ENCODE results near the gene NFIB.

GRCh38 chr9:14261616-14262015, 52.3 kb downstream of the NFIB start:
- no peak for TF ChIP-seq CTCF (conservative IDR thresholded peaks at IDR 0.05; ENCODE audit: low read length)
- TF ChIP-seq EZH2phosphoT487 (IDR thresholded peaks at IDR 0.05; ENCODE audit: borderline replicate concordance, low read depth, low read length), result no peak
